GM12892 (cell line): Measurements from ENCODE around the gene SHTN1.

Source experiments
- DNase-seq: peaks from one replicate; pipeline ENCODE4 v3.0.0; 2011; ENCODE audit not compliant: insufficient read length
- FAIRE-seq: peaks from 2 replicates; lab custom pipeline; 2011; peaks lifted over from hg19 to GRCh38; lab: Jason Lieb, UNC
- POLR2A ChIP-seq: IDR thresholded peaks from 2 replicates; pipeline ENCODE4 v1.6.1; 2011; ENCODE audit warnings: low read depth, low read length, control low read depth
- POLR2AphosphoS5 ChIP-seq: IDR thresholded peaks from 2 replicates; pipeline ENCODE4 v1.6.1; 2011; ENCODE audit warnings: low read depth, low read length, control low read depth
- TAF1 ChIP-seq: IDR thresholded peaks from 2 replicates; pipeline ENCODE4 v1.6.1; 2011; ENCODE audit warnings: low read depth, mild to moderate bottlenecking, control low read depth, low read length, borderline replicate concordance

SHTN1 gene

DNA sequence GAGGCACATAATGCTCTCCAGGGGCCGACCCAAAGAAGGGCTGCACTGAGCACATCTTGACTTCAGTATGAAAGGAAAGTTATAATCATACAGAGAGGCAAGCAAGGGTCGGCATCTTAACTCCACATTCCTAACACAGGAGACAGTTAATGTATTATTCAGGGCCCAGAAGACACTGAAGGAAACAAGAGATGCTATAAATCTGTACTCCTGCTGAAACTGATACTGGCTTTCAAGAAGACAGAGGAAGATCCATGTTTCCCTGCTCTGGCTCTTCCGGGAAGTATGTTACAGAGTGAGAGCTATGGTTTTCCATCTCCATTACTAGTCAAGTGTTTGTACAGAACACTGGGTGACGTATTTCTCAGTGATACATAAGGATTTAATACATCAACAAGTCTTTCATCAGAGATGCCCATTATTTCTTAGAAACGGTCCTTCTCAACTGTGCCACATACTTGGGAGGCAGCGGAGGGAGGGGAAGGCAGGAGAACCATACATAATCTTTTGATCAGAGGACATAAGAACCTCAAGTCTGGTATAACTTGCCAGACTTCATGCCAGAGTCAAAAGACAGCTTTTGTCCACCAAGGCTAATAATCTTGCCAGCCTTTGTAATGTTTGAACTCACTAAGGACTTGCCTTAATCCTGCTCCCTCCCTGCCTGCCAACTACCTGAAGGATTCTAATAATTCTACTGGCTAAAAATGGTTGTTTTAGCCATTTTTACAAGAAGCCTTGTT, 97.6 kb downstream of the SHTN1 start:
- TF ChIP-seq TAF1, result no peak
- no peak for TF ChIP-seq POLR2AphosphoS5
- TF ChIP-seq POLR2A, result no peak
- DNase-seq (no peak), FAIRE-seq (no peak)

DNA sequence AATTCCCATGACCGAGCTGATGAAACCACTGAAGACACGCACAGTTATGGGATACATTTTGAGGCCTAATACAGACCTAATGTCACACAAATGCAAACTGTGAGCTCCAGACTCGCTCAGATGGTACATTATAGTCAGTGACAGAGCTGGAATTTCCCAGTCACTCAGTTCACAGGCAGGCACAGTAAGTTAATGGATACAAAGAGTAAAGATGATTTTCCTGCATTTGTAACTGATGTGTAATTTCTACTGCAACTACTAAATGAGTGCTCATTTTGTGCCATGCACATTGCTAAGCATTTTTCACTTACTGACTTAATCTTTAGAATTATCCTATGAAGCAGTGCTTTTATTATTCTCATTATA, 99.2 kb downstream of the SHTN1 start:
- FAIRE-seq, result no peak
- DNase-seq, result no peak
- TF ChIP-seq POLR2A (no peak), TAF1 (no peak)

DNA sequence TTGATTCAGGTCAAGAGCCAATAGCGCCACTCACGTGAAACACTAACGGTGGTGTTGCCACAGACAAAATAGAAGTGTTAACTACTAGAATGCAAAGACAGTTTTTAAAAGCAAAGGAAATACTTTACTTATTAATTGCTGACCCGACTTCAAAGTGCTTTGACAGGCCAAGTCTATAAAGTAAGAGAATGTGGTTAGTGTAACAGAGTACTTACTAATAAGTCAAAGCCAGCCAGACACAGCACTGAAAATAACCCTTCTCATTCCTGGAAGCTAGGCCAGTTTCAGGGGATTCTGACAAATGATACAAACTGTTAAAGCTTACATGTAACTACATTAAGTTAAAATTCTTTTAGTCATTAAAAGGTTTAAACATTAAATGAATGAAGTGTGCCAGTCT, 105.4 kb downstream of the SHTN1 start:
- TF ChIP-seq POLR2AphosphoS5, result no peak
- TF ChIP-seq POLR2A, result no peak
- DNase-seq (no peak), FAIRE-seq (no peak)

DNA sequence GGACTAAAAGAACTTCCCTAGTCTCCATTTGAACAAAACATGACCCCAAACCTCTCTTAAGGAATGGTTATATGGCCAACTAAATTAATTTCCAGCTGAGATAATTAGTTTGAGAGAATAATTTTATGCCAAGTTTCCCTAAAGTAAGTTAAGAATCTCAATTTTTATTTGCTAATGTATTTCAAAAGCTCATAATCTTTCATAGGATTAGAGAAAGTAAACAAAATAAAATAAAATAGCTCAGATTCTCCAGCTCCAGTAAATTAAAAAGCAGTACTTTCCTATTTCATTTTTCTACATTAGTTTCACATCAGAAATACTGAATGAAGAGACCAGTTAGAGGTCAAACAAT, 111.3 kb downstream of the SHTN1 start:
- DNase-seq, result no peak
- no peak for TF ChIP-seq TAF1
- no peak for TF ChIP-seq POLR2A
- no peak for TF ChIP-seq POLR2AphosphoS5
- FAIRE-seq, result no peak

DNA sequence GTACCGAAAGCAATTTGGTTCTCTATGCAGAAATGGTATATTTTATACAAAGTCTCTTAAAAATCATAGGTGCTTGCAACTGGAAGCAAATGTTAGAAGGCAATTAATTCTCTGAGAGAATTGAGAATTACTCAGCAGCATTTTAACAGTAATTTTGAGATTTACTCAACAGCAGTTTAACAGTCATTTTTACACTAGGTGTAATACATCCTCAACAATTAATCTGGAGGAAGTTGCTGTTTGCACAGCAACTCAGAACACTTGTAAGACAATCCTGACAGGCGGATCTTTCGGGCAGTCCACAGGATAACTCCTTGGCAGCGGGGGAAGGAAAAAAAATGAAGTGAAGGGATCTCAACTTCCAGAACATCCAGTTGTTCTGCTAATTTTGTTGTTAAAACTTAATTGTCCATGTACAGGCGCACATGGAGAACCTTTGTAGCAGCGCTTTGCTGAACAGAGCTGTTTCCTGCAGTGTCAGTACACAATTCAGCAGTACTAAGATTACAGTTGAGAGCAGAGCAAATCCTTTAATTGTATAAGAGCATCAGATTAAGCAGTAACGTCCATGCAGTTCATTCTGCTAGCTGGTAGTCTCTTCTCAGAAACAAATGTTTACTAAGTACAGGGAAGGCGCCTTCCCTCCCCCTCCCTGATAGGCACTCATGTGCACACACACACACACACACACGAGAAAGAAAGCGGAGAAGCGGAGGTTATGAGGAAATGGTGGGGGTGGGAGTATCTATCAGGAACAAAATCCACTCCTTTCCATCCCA, 111.9 kb downstream of the SHTN1 start:
- FAIRE-seq (no peak), DNase-seq (no peak)
- TF ChIP-seq POLR2A (no peak), POLR2AphosphoS5 (no peak), TAF1 (no peak)

DNA sequence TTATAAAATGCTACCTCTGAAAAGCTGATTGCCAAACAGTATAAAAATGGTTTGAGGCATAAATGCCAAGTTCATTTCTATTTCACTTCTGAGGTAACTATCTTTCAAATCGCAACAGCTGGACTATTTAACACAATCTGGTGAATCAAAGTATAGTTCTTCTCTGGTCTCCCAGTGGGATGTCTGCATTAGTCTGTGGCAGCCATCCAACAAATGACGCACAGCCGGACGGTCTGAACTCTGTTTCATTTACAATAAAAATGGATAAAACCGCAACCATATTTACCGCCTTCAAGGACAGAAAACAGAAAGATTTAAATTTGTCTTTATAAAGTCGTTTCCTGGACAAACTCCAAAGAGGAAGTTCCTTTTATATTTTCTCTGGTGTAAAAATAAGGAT, 113.8 kb downstream of the SHTN1 start:
- TF ChIP-seq POLR2A (no peak), POLR2AphosphoS5 (no peak), TAF1 (no peak)
- DNase-seq, result no peak
- no peak for FAIRE-seq

DNA sequence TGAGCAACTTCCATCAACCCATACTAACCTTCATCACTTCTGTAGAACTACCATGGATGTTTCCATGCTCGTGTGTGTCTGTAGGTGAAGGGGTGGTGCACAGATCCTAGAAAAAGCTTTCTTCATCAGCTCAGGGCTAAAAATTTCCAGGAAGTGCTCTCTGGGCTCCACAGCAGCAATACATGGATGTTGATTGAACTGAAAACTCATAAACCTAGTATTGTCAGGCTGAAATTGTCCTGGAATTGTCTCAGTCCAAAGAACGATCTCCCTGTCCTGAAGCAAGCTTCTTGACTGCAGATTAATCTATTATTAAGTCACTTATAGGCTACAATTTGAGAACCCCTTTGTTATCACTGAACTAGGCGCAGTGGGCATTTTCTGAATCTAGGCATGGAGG, 115.9 kb downstream of the SHTN1 start:
- FAIRE-seq, result no peak
- no peak for DNase-seq
- TF ChIP-seq POLR2A (no peak), POLR2AphosphoS5 (no peak), TAF1 (no peak)

DNA sequence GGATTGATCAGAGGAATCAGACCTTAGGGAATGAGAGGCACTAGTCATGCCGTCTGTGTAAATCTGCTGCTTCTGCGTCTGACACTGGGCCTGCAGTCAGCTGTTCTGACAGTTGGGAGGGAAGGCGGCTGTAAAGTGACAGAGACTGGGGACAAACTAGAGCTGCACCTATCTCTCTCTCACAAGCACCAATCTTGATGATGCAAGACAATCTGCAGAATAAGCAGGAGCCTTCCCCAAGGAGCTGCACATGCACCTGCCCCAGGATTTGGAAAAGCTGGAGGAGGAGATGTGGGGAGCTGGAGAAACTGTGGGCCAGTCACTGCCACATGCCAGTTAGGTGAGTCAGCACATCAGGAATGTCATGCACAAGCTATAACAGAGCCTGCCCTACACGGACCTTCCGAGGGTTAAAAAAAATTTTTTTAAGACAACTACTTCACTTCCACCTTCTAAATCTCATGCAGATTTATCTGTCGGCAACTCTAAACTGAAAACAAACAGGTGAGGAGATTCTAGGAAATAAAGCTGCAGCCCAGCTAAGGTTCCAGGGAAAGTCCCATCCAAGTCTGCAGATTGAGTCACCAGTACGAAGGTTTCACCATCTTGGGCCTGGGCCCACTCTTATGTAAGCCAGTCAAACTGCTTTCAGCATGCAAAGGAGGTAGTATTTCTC, 116.5 kb downstream of the SHTN1 start:
- no peak for FAIRE-seq
- no peak for DNase-seq
- TF ChIP-seq POLR2A (no peak), POLR2AphosphoS5 (no peak), TAF1 (no peak)

DNA sequence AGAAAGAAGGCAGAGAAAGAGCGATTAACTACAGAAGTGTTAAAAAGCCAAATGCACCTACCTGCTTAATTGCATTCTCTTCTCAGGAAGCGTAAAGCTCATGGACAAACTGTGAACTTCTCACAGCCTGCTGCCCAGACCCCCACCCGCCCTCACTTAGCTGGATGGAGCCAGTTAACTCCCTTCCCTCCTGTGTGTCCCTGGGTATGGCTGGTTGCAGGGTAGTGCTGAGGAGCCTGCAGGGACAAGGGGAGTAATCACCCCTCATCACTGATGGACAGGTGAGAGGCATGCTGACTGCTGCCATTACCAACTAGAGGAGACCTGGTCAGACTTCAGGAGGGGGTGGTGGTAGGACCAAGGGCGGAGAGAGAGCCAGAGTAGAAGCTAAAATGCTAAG, 118.2 kb downstream of the SHTN1 start:
- TF ChIP-seq POLR2A (no peak), POLR2AphosphoS5 (no peak), TAF1 (no peak)
- DNase-seq, result no peak
- FAIRE-seq, result no peak

DNA sequence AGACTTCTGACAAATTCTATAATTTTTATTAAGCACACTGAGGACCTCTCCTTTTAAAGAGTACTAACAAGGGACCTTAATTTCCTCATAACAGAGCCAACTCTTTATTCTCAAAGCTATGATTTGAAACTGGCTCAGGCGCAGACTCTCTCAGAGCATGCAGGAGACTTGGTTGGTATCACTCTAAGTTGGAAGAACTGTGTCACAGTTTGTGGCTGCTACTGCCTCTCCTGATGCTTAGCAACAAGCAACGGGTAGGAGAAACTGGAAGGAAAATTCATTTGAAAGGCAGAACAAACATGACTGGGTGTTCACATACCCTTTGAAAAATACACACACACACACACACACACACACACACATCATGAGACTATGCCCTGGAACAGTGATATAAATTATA, 122.3 kb downstream of the SHTN1 start:
- DNase-seq, result no peak
- no peak for FAIRE-seq
- TF ChIP-seq POLR2A (no peak), TAF1 (no peak), POLR2AphosphoS5 (no peak)

DNA sequence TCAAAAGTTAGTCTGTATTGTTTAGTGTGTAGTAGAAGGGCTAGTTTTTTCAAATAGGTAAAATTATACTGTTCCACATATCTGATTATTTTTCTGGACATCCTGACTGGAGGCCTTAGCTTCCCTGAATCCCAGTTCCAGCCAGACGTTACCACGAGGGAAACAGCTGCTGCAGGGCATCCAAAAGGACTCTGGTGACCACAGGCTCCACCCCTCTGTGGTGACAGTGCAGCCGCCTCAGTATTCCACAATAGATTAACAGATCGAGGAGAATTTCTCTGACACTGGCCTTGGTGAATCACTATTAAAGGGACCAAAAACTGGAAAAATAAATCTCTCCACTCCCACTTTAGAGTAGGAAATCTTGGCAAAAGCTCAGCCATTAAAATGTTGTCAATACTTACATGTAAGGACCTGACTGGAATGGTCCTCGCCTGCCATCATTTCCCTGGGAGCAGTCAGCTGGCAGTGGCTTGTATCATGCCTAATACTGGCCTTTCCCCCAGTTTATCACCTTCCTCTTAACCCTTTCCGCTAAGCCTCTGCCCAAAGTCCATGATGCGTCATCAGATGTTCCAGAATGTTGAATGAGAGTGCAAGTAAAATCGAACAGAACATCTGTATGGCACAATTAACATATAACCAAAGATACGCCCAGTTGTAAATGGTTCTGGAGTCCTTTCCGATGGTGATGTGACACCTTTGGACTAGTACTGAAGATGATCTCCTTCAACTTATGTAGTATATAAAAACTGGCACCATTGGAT, 124.1 kb downstream of the SHTN1 start:
- FAIRE-seq, result no peak
- TF ChIP-seq POLR2A, result no peak
- TF ChIP-seq TAF1, result no peak
- no peak for TF ChIP-seq POLR2AphosphoS5
- no peak for DNase-seq

DNA sequence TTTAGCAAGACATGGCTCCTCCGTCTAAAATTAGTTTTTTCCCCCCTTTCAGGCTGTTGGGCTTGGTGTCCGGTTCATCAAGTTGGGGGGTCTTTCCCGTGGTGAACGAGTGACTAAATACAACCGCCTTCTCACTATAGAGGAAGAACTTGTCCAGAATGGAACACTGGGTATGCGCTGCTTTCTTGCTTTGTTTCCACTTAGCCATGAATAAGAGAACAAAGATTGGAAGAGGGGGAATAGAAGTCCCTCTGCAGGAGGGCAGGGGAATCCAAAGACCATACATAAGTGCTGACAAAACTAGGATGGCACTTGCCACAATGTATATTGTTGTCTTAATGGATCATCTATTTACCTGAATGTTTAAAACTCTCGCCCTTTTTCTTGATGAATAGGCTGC, 125.2 kb downstream of the SHTN1 start:
- no peak for DNase-seq
- FAIRE-seq, result no peak

More for the DNA sequence above, 125.2 kb downstream of the SHTN1 start:
- TF ChIP-seq TAF1, result no peak
- TF ChIP-seq POLR2AphosphoS5, result no peak
